GM19452 (cell line): ENCODE measurements around the gene PCDHB10.
"Not testable (repeated sequence)": the region's sequence is repeated elsewhere in the genome, so short reads cannot be mapped to it uniquely, and the experiment has no call there.

ENCODE experiments used
- ATAC-seq: cut with Tn5 transposase; IDR thresholded peaks from one replicate; pipeline ENCODE4 v1.9.1; 2021; ENCODE audit not compliant: unreplicated experiment

The PCDHB10 gene

DNA sequence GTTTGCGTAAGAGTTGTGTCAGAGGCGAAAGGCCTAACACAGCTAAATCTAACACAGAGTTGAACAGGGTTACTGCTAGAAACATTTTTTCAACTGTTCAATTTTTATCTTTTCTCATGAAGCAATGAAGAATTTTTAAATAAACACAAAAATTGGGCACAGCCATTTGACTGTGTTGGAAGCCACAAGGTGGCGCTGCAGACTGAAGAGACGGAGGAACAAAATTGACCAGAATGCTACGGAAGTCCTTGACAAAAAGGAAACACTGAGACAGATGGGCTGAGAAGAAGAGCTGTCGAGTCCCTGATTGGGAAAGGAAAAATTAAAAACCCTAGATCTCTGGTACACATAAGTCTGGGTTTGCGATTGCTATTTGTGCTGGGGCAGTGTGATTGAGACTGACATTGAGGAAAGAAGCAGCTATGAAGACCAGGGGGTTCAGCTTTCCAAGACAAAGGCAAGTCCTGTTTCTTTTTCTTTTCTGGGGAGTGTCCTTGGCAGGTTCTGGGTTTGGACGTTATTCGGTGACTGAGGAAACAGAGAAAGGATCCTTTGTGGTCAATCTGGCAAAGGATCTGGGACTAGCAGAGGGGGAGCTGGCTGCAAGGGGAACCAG lies 5.1 kb upstream of the PCDHB10 start, which contains the start of gene PCDHB9:
PCDHB9 (plus strand) TSS at position 265 of the 616 bp plus-strand sequence; CDS start at position 423, 158 bp downstream.
- no peak for ATAC-seq

DNA sequence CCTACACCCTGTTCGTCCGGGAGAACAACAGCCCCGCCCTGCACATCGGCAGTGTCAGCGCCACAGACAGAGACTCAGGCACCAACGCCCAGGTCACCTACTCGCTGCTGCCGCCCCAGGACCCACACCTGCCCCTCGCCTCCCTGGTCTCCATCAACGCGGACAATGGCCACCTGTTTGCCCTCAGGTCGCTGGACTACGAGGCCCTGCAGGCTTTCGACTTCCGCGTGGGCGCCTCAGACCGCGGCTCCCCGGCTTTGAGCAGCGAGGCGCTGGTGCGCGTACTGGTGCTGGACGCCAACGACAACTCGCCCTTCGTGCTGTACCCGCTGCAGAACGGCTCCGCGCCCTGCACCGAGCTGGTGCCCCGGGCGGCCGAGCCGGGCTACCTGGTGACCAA lies 3.5 kb upstream of the PCDHB10 start:
- not testable (repeated sequence) for ATAC-seq

DNA sequence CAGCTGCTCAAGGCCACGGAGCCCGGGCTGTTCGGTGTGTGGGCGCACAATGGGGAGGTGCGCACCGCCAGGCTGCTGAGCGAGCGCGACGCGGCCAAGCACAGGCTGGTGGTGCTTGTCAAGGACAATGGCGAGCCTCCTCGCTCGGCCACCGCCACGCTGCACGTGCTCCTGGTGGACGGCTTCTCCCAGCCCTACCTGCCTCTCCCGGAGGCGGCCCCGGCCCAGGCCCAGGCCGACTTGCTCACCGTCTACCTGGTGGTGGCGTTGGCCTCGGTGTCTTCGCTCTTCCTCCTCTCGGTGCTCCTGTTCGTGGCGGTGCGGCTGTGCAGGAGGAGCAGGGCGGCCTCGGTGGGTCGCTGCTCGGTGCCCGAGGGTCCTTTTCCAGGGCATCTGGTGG lies 3.0 kb upstream of the PCDHB10 start:
- ATAC-seq: not testable (repeated sequence)

DNA sequence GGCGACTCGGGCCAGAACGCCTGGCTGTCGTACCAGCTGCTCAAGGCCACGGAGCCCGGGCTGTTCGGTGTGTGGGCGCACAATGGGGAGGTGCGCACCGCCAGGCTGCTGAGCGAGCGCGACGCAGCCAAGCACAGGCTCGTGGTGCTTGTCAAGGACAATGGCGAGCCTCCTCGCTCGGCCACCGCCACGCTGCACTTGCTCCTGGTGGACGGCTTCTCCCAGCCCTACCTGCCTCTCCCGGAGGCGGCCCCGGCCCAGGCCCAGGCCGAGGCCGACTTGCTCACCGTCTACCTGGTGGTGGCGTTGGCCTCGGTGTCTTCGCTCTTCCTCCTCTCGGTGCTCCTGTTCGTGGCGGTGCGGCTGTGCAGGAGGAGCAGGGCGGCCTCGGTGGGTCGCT lies 2.2 kb downstream of the PCDHB10 start:
- ATAC-seq: not testable (repeated sequence)

DNA sequence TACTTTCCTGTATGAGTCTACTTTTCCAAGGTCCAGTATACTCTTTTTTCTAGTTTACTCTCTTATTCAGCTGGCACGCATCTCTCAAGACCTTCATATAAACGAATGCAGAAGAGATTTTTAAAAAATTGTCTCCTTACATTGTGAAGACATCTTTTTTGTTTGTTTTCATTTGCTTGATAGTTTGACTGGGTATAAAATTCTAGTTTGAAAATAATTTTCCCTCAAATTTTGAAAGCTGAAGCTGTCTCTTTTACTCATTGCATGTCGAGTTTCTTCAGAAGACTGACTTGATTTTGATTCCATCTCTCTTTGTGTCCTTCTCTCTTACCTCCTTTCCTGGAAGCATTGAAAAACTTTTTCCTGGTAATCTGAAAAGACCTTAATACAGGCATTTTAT lies 4.2 kb downstream of the PCDHB10 start:
- no peak for ATAC-seq

DNA sequence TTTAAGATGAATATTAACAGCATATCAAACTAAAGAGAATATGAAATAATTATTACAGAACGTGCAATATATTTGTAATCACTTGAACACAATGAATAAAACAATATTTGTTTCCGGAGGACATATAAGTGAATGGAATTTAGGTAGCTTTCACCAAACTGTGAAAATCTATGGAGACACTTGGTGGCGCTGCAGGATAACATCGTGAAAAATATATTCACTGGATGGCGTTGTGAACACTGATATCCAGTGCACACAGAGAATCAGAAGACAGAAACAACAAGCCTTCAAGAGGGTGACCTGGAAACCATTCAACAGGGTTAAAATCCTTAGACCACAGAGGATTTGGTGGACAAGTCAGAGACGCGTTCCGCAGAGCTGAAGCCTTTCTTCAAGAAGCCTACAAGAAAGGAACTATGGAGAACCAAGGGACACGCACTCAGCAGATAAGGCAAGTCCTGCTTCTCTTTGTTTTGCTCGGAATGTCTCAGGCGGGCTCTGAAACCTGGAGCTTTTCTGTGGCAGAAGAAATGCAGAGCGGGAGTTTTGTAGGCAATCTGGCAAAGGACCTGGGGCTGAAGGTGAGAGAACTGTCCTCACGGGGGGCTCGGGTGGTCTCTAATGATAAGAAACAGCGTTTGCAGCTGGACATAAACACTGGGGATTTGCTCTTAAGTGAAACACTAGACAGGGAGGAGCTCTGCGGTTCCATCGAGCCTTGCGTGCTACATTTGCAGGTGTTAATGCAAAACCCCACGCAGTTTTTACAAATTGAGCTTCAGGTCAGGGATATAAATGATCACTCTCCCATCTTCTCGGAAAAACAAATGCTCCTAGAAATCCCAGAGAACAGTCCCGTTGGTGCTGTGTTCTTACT lies 7.4 kb downstream of the PCDHB10 start, which contains the start of gene PCDHB11:
PCDHB11 (plus strand) TSS at position 269 of the 877 bp plus-strand sequence; CDS start at position 417, 148 bp downstream.
- ATAC-seq: no peak

DNA sequence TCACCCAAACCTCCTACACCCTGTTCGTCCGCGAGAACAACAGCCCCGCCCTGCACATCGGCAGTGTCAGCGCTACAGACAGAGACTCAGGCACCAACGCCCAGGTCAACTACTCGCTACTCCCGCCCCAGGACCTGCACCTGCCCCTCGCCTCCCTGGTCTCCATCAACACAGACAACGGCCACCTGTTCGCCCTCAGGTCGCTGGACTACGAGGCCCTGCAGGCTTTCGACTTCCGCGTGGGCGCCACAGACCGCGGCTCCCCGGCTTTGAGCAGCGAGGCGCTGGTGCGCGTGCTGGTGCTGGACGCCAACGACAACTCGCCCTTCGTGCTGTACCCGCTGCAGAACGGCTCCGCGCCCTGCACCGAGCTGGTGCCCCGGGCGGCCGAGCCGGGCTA lies 9.0 kb downstream of the PCDHB10 start:
- ATAC-seq: not testable (repeated sequence)

DNA sequence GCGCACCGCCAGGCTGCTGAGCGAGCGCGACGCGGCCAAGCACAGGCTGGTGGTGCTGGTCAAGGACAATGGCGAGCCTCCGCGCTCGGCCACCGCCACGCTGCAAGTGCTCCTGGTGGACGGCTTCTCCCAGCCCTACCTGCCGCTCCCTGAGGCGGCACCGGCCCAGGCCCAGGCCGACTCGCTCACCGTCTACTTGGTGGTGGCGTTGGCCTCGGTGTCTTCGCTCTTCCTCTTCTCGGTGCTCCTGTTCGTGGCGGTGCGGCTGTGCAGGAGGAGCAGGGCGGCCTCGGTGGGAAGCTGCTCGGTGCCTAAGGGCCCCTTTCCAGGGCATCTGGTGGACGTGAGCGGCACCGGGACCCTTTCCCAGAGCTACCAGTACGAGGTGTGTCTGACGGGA lies 9.5 kb downstream of the PCDHB10 start:
- ATAC-seq: not testable (repeated sequence)

DNA sequence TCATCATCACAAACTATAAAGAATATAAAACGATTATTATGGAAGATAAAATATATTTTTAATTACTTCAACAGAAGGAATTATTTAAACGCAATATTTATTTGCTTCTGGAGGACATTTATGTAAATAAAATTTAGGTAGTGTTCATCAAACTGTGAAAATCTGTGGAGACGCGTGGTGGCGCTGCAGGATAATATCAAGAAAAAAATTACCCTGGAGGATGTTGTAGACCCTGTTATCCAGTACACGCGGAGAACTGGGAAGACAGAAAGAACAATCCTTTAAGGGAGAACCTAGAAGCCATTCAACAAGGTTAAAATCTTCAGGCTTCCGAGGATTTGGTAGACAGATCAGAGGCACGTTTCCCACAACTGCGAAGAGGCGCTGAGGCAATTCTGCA lies 16.3 kb downstream of the PCDHB10 start, which contains the start of gene PCDHB12:
PCDHB12 (plus strand) TSS at position 242 of the 400 bp plus-strand sequence. CDS start 189 bp downstream, outside the sequence.
- ATAC-seq: no peak

DNA sequence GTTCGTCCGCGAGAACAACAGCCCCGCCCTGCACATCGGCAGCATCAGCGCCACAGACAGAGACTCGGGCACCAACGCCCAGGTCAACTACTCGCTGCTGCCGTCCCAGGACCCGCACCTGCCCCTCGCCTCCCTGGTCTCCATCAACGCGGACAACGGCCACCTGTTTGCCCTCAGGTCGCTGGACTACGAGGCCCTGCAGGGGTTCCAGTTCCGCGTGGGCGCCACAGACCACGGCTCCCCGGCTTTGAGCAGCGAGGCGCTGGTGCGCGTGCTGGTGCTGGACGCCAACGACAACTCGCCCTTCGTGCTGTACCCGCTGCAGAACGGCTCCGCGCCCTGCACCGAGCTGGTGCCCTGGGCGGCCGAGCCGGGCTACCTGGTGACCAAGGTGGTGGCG lies 18.1 kb downstream of the PCDHB10 start:
- ATAC-seq: not testable (repeated sequence)

DNA sequence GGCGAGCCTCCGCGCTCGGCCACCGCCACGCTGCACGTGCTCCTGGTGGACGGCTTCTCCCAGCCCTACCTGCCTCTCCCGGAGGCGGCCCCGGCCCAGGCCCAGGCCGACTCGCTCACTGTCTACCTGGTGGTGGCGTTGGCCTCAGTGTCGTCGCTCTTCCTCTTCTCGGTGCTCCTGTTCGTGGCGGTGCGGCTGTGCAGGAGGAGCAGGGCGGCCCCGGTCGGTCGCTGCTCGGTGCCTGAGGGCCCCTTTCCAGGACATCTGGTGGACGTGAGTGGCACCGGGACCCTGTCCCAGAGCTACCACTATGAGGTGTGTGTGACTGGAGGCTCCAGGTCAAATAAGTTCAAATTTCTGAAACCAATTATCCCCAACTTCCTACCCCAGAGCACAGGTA lies 18.7 kb downstream of the PCDHB10 start:
- ATAC-seq: not testable (repeated sequence)

DNA sequence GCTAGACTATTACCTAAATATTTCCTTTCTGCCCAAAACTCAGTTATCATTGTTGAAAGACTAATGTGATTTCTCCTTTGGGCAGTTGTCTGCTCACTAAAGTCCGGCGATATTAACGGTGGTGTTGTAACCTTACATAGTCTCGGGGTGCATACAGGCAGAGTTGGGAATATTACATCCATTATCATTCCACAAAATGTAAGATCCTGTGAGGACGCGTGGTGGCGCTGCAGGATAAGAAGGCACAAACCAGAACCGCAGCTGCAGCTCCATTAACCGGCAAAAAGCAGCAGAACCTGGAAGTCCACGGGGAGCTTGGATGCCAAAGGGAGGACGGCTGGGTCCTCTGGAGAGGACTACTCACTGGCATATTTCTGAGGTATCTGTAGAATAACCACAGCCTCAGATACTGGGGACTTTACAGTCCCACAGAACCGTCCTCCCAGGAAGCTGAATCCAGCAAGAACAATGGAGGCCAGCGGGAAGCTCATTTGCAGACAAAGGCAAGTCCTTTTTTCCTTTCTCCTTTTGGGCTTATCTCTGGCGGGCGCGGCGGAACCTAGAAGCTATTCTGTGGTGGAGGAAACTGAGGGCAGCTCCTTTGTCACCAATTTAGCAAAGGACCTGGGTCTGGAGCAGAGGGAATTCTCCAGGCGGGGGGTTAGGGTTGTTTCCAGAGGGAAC lies 21.6 kb downstream of the PCDHB10 start, which contains the start of gene PCDHB13:
PCDHB13 (plus strand) TSS at position 264 of the 684 bp plus-strand sequence; CDS start at position 469, 205 bp downstream.
- ATAC-seq: not testable (repeated sequence)

DNA sequence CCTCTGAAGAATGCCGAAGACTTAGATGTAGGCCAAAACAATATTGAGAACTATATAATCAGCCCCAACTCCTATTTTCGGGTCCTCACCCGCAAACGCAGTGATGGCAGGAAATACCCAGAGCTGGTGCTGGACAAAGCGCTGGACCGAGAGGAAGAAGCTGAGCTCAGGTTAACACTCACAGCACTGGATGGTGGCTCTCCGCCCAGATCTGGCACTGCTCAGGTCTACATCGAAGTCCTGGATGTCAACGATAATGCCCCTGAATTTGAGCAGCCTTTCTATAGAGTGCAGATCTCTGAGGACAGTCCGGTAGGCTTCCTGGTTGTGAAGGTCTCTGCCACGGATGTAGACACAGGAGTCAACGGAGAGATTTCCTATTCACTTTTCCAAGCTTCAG lies 22.4 kb downstream of the PCDHB10 start:
- ATAC-seq: not testable (repeated sequence)

DNA sequence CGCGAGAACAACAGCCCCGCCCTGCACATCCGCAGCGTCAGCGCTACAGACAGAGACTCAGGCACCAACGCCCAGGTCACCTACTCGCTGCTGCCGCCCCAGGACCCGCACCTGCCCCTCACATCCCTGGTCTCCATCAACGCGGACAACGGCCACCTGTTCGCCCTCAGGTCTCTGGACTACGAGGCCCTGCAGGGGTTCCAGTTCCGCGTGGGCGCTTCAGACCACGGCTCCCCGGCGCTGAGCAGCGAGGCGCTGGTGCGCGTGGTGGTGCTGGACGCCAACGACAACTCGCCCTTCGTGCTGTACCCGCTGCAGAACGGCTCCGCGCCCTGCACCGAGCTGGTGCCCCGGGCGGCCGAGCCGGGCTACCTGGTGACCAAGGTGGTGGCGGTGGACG lies 23.4 kb downstream of the PCDHB10 start:
- ATAC-seq: not testable (repeated sequence)

DNA sequence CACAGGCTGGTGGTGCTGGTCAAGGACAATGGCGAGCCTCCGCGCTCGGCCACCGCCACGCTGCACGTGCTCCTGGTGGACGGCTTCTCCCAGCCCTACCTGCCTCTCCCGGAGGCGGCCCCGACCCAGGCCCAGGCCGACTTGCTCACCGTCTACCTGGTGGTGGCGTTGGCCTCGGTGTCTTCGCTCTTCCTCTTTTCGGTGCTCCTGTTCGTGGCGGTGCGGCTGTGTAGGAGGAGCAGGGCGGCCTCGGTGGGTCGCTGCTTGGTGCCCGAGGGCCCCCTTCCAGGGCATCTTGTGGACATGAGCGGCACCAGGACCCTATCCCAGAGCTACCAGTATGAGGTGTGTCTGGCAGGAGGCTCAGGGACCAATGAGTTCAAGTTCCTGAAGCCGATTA lies 23.9 kb downstream of the PCDHB10 start:
- ATAC-seq: not testable (repeated sequence)

DNA sequence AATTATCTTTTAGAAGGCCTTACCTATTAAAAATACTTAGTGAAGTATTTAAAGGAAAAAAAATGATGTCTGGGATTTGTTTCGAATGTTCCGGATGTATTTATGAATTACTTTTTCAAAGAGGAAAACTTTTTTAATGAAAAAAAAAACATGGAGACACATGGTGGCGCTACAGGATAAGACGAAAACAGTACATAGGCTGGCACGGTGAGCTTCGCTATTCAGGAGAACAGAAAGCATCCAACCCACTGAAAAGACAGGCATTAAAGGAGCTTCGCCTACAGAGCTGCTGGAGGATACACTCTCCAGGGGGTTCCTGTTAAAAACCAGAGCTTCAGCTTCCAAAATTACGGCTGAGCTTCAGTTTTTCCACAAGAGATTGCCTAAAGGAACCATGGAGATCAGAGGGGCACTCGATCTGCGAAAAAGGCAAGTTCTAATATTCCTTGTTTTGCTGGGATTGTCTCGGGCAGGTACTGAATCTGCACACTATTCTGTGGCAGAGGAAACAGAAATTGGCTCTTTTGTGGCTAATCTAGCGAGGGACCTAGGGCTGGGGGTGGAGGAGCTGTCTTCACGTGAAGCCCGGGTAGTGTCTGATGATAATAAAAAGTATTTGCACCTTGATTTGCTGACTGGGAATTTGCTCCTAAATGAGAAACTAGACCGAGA lies 31.1 kb downstream of the PCDHB10 start, which contains the start of gene PCDHB14:
PCDHB14 (plus strand) TSS at position 232 of the 672 bp plus-strand sequence; CDS start at position 395, 163 bp downstream.
- no peak for ATAC-seq

DNA sequence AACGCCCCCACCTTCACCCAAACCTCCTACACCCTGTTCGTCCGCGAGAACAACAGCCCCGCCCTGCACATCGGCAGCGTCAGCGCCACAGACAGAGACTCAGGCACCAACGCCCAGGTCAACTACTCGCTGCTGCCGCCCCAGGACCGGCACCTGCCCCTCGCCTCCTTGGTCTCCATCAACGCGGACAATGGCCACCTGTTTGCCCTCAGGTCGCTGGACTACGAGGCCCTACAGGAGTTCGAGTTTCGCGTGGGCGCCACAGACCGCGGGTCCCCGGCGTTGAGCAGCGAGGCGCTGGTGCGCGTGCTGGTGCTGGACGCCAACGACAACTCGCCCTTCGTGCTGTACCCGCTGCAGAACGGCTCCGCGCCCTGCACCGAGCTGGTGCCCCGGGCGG lies 32.7 kb downstream of the PCDHB10 start:
- not testable (repeated sequence) for ATAC-seq

DNA sequence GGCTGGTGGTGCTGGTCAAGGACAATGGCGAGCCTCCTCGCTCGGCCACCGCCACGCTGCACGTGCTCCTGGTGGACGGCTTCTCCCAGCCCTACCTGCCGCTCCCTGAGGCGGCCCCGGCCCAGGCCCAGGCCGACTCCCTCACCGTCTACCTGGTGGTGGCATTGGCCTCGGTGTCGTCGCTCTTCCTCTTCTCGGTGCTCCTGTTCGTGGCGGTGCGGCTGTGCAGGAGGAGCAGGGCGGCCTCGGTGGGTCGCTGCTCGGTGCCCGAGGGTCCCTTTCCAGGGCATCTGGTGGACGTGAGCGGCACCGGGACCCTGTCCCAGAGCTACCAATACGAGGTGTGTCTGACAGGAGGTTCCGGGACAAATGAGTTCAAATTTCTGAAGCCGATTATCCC lies 33.3 kb downstream of the PCDHB10 start:
- ATAC-seq: not testable (repeated sequence)

DNA sequence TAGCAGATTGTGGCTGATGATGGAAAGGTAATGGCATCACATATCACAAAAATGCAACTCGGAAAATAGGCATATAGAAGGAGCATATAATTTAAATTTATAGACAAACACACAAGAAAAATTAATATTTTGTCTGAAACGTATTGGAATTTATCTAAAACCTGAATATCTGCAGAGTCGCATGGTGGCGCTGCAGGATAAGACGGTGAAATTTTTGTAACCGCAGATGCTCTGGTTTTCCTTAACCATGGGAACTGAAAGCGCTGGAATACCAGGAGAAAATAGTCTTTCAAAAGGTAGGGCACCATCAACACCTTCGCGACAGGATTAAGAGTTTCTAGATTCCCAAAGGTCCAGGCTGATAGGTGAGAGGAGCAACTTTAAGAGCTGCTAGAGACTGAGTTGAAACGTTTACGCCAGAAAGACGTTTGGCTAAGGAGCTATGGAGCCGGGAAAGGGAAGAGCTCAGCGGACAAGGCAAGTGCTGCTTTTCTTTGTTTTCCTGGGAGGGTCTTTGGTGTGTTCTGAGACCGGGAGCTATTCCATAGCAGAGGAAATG lies 42.0 kb downstream of the PCDHB10 start:
- no peak for ATAC-seq

DNA sequence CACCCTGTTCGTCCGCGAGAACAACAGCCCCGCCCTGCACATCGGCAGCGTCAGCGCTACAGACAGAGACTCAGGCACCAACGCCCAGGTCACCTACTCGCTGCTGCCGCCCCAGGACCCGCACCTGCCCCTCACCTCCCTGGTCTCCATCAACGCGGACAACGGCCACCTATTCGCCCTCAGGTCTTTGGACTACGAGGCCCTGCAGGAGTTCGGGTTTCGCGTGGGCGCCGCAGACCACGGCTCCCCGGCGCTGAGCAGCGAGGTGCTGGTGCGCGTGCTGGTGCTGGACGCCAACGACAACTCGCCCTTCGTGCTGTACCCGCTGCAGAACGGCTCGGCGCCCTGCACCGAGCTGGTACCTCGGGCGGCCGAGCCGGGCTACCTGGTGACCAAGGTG lies 43.8 kb downstream of the PCDHB10 start:
- ATAC-seq: not testable (repeated sequence)
